Measurements from ENCODE around the gene CLTA.

- TF ChIP-seq POLR2A (IDR thresholded peaks at IDR 0.05; ENCODE audit: low read depth, low read length) (no peak), POLR2AphosphoS5 (IDR thresholded peaks at IDR 0.05; ENCODE audit: low read depth, low read length) (no peak)
These were observed 41.5 kb upstream of the CLTA start for GRCh38 chr9:36149197-36149596.
